GM12878 (cell line): ENCODE results near the gene FBF1.

Source experiments
- EP300 ChIP-seq, 2 experiments: fragments of 150-350 bp in 1 of 2; IDR thresholded peaks; 2 replicates each; pipeline ENCODE4 v1.6.1; 2011 to 2012; ENCODE audit warnings: low read depth in 2 of 2, low read length in 2 of 2, borderline replicate concordance in 1 of 2, improper control_type of control experiment in 1 of 2, inconsistent platforms in 1 of 2; ENCODE audit not compliant: control insufficient read depth in 1 of 2
- EZH2 ChIP-seq: IDR thresholded peaks from 2 replicates; pipeline ENCODE4 v1.6.1; 2012; ENCODE audit warnings: low read depth, mild to moderate bottlenecking, control low read depth, inconsistent platforms, low read length, borderline replicate concordance; ENCODE audit not compliant: control insufficient read depth
- HCFC1 ChIP-seq: fragments of 150-350 bp; IDR thresholded peaks from 2 replicates; pipeline ENCODE4 v1.6.1; 2014; ENCODE audit warnings: low read length
- NFXL1 ChIP-seq: fragments of 450-650 bp; IDR thresholded peaks from 2 replicates; pipeline ENCODE4 v1.6.1; 2017; ENCODE audit warnings: antibody characterized with exemption, mild to moderate bottlenecking, borderline replicate concordance
- NRF1 ChIP-seq: conservative IDR thresholded peaks from 2 replicates; pipeline ENCODE4 v1.6.1; 2011; ENCODE audit warnings: mild to moderate bottlenecking, low read depth, low read length, improper control_type of control experiment
- SMARCA5 ChIP-seq: fragments of 450-650 bp; IDR thresholded peaks from 2 replicates; pipeline ENCODE4 v1.6.1; 2017; ENCODE audit warnings: mild to moderate bottlenecking
- SMC3 ChIP-seq: IDR thresholded peaks from 2 replicates; pipeline ENCODE4 v1.6.1; 2011; ENCODE audit warnings: low read length, improper control_type of control experiment, borderline replicate concordance
- ZNF274 ChIP-seq: IDR thresholded peaks from one replicate; pipeline ENCODE4 v1.8.0; 2011; ENCODE audit not compliant: insufficient read length, insufficient read depth
- TF ChIP-seq, protein P1 (sequence below): IDR thresholded peaks from 2 replicates; pipeline ENCODE4 v1.6.1; 2012; ENCODE audit warnings: mild to moderate bottlenecking, low read depth, low read length

GRCh38 chr17:75926456-75926855 lies 14.4 kb downstream of the FBF1 start:
- TF ChIP-seq SMARCA5 (no peak), EP300 (IDR thresholded peaks at IDR 0.05; ENCODE audit: borderline replicate concordance in 1 of 2, control insufficient read depth in 1 of 2, low read depth in 2 of 2, low read length in 2 of 2) (no peak), ZNF274 (no peak), EZH2 (no peak), NRF1 (no peak), HCFC1 (no peak), SMC3 (no peak), NFXL1 (no peak)
- TF ChIP-seq, protein P1, sequence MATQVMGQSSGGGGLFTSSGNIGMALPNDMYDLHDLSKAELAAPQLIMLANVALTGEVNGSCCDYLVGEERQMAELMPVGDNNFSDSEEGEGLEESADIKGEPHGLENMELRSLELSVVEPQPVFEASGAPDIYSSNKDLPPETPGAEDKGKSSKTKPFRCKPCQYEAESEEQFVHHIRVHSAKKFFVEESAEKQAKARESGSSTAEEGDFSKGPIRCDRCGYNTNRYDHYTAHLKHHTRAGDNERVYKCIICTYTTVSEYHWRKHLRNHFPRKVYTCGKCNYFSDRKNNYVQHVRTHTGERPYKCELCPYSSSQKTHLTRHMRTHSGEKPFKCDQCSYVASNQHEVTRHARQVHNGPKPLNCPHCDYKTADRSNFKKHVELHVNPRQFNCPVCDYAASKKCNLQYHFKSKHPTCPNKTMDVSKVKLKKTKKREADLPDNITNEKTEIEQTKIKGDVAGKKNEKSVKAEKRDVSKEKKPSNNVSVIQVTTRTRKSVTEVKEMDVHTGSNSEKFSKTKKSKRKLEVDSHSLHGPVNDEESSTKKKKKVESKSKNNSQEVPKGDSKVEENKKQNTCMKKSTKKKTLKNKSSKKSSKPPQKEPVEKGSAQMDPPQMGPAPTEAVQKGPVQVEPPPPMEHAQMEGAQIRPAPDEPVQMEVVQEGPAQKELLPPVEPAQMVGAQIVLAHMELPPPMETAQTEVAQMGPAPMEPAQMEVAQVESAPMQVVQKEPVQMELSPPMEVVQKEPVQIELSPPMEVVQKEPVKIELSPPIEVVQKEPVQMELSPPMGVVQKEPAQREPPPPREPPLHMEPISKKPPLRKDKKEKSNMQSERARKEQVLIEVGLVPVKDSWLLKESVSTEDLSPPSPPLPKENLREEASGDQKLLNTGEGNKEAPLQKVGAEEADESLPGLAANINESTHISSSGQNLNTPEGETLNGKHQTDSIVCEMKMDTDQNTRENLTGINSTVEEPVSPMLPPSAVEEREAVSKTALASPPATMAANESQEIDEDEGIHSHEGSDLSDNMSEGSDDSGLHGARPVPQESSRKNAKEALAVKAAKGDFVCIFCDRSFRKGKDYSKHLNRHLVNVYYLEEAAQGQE: no peak
